Lung (tissue), 12 donors: ENCODE data around the gene ST3GAL5. TPM values are rescaled to one million over a fixed set of nuclear protein-coding genes. Genes with fewer than 3 reads are reported as not detected.

Experiments used
- ATAC-seq: fragments of 200-7000 bp; cut with Tn5 transposase; one replicate; pipeline ENCODE4 v1.9.1; 2020; ENCODE audit warnings: moderate number of reproducible peaks; ENCODE audit not compliant: insufficient read depth, low FRiP score
- DNase-seq, 3 donors: peaks; one replicate each; pipeline ENCODE4 v3.0.0-alpha.2; 2013 to 2017
- H3K27ac ChIP-seq, 2 donors: one replicate each; pipeline ENCODE4 v1.5.1; 2013; ENCODE audit warnings: mild to moderate bottlenecking in 2 of 2, moderate library complexity in 2 of 2, control low read depth in 1 of 2, inconsistent platforms in 1 of 2, low read depth in 1 of 2, low read length in 1 of 2
- H3K27me3 ChIP-seq, 3 donors: one replicate each; pipeline ENCODE4 v1.5.1; 2013; ENCODE audit warnings: low read length in 2 of 3; ENCODE audit not compliant: control insufficient read depth in 3 of 3, insufficient read depth in 3 of 3
- H3K36me3 ChIP-seq, 4 donors: one replicate each; pipeline ENCODE4 v1.5.1; 2013; ENCODE audit warnings: low read length in 4 of 4, mild to moderate bottlenecking in 1 of 4, moderate library complexity in 1 of 4; ENCODE audit not compliant: control insufficient read depth in 4 of 4, insufficient read depth in 4 of 4
- H3K4me1 ChIP-seq, 5 donors: one replicate each; pipeline ENCODE4 v1.5.1; 2013; ENCODE audit warnings: low read length in 5 of 5, mild to moderate bottlenecking in 2 of 5, moderate library complexity in 1 of 5; ENCODE audit not compliant: control insufficient read depth in 5 of 5, insufficient read depth in 5 of 5
- H3K4me3 ChIP-seq: one replicate; pipeline ENCODE4 v1.5.1; 2013; ENCODE audit warnings: mild to moderate bottlenecking, control low read depth, moderate library complexity
- H3K9ac ChIP-seq, 2 donors: one replicate each; pipeline ENCODE4 v1.5.1; 2013; ENCODE audit warnings: low read length in 2 of 2, control low read depth in 1 of 2; ENCODE audit not compliant: insufficient read depth in 1 of 2
- H3K9me3 ChIP-seq, 4 donors: one replicate each; pipeline ENCODE4 v1.5.1; 2013; ENCODE audit warnings: low read length in 3 of 4, mild to moderate bottlenecking in 1 of 4, moderate library complexity in 1 of 4; ENCODE audit not compliant: control insufficient read depth in 4 of 4, insufficient read depth in 3 of 4
- WGBS, 2 donors: extraction: QIAGEN DNeasy Blood & Tissue Kit; methylation state at CpG; one replicate each; pipeline ENCODE4 v1.1.7; 2013; 5-methylcytosine and 5-hydroxymethylcytosine counted together
- polyA plus RNA-seq, 2 donors: library from polyadenylated mRNA; stranded (reverse); fragments of 200-250 nt; gene quantifications; one replicate each; pipeline ENCODE4 v1.2.1, GENCODE V29; 2013
- total RNA-seq, 2 donors: library from RNA; depleted of rRNA in 1 of 2; stranded (reverse); fragments of >200 nt in 1 of 2; gene quantifications; one replicate each; pipeline ENCODE4 v1.2.1, GENCODE V29; 2014 to 2021
- TF ChIP-seq, protein P1 (sequence below): IDR thresholded peaks from 2 replicates; pipeline ENCODE4 v1.5.1; 2012; ENCODE audit warnings: mild to moderate bottlenecking; ENCODE audit errors: control extremely low read depth, extremely low read depth
- donor health status: control.
- donor health status: control.
- donor health status: Bipolar disorder and iron deficiency.
- donor health status: healthy.
- donor health status: DM: yes; HTN: yes; CAD: no.

Gene ST3GAL5
- total and polyA plus RNA-seq, 4 donors, result 31.1 to 149 (median 64.4) TPM

DNA sequence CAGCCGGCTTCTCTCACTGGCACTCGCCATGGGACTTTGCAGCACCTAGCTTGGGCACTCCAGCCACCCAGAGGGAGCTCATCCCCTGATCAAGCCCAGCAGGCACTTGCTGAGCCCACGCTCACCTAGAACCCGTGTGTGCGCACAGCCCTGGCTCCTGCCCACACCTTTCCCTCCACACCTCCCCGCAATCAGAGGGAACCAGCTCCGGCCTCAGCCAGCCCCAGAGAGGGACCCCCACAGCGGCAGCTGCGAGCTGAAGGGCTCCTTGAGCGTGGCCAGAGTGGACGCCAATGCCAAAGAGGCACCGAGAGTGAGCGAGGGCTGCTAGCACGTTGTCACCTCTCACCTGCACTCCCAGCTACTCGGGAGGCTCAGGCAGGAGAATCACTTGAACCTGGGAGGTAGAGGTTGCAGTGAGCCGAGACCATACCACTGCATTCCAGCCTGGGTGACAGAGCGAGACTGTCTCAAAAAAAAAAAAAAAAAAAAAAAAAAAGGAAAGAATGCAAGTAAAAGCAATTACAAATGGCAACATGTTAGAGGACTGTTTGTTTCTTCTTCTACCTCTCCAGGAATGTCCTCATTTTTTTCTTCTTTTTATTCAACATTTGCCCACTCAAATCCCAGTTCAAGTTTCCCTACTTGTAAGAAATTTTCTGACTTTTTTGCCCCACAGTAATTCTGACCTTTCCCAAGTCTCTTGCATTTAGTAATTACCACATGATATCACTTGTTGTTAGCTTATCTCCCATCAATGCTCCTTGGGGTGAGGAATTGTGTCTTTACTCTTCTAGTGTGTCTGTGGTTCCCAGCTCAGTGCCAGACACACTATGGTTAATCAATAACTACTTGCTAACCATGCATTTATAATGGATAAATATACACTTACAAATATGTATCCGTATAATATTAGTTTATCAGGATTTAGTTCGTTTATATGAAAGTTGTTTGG, 40.6 kb upstream of the ST3GAL5 start:
- Histone ChIP-seq H3K4me3 (no peak overlapping the region), H3K27ac (no peak overlapping the region), H3K9ac (no peak overlapping the region), H3K27me3 (no peaks in the 10 kb centered on the region), H3K4me1 (peaks cover 0 to 5% (median 0%) of the 10 kb centered on the region in 5 donors), H3K9me3 (peaks cover 0 to 2% (median 0%) of the 10 kb centered on the region in 4 donors), H3K36me3 (no peaks in the 10 kb centered on the region)
- 87 to 92% methylated on average over 19 of the region's 19 CpGs for WGBS, 2 donors
- TF ChIP-seq, protein P1, sequence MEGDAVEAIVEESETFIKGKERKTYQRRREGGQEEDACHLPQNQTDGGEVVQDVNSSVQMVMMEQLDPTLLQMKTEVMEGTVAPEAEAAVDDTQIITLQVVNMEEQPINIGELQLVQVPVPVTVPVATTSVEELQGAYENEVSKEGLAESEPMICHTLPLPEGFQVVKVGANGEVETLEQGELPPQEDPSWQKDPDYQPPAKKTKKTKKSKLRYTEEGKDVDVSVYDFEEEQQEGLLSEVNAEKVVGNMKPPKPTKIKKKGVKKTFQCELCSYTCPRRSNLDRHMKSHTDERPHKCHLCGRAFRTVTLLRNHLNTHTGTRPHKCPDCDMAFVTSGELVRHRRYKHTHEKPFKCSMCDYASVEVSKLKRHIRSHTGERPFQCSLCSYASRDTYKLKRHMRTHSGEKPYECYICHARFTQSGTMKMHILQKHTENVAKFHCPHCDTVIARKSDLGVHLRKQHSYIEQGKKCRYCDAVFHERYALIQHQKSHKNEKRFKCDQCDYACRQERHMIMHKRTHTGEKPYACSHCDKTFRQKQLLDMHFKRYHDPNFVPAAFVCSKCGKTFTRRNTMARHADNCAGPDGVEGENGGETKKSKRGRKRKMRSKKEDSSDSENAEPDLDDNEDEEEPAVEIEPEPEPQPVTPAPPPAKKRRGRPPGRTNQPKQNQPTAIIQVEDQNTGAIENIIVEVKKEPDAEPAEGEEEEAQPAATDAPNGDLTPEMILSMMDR, result no peak
- ATAC-seq (no peak), DNase-seq (no peak)

DNA sequence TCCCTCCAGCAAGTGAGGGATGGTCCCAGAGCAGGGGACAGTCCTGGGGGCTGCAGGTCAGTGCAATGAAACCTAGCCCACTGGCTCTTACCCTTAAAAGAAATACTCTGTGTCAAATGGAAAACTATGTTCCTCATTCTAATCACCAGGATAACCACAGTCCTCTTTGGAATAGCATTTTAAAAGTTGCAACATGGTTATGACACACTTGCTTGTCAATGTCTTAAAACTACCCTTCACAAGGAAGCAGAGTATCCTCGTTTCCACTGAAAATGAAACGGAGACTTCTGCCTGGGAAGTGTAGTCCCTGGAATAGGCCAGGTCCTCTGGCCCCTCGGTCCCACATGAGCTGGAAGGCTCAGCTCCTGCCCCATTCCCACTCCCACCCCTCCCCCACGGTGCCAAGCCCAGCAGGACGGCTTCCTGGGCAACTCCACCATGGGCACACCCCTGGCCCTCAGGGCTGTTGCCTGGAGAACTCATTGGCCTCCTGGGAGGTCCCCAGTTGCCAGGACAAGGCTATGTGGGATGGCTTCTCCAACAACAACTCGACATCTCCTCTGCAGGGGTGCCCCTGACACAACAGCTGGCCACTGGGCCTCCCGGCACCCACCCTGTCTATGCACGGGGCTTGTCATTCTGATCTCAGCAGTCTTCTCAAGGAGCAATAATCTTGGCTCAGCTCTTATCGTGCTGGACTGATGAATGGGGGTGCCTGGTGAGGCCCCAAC, 38.3 kb upstream of the ST3GAL5 start:
- H3K9me3 ChIP-seq, result peaks cover 0 to 2% (median 0%) of the 10 kb centered on the region in 4 donors
- H3K36me3 ChIP-seq, result no peaks in the 10 kb centered on the region
- ATAC-seq, result no peak
- H3K4me1 ChIP-seq, result peaks cover 0 to 5% (median 0%) of the 10 kb centered on the region in 5 donors
- no peak for DNase-seq
- TF ChIP-seq, protein P1, result no peak
- no peaks in the 10 kb centered on the region for H3K27me3 ChIP-seq
- no peak overlapping the region for H3K9ac ChIP-seq
- no peak overlapping the region for H3K4me3 ChIP-seq
- no peak overlapping the region for H3K27ac ChIP-seq
- 75 to 85% methylated on average over 9 of the region's 9 CpGs for WGBS, 2 donors

DNA sequence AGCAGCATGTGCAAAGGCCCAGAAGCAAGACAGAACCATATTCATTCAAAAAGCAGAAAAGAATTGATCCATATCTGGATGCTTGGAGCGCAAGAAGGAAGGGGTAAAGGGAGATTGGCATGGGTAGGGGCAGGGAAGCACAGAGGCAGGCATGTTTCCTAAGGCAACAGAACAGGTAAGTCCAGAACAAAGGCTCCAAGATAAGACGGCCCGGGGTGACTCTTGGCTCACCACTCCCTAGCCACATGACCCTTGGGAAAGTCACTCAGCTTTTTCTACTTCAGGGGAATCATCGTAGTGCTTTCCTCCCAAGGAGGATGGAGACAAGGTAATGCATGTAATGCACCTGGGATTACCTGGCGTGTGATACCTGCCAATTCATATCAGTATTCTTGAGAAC, 37.7 kb upstream of the ST3GAL5 start:
- no peak for ATAC-seq
- Histone ChIP-seq H3K27ac (no peak overlapping the region), H3K9ac (no peak overlapping the region), H3K36me3 (no peaks in the 10 kb centered on the region), H3K27me3 (no peaks in the 10 kb centered on the region), H3K9me3 (peaks cover 0 to 2% (median 0%) of the 10 kb centered on the region in 4 donors), H3K4me1 (peaks cover 0 to 9% (median 2%) of the 10 kb centered on the region in 5 donors), H3K4me3 (no peak overlapping the region)
- TF ChIP-seq, protein P1, result no peak
- 80 to 88% methylated on average over 5 of the region's 5 CpGs for WGBS, 2 donors
- no peak for DNase-seq
